HG02588 (cell line): Measurements from ENCODE around the gene BIN1.

Experiments used
- ATAC-seq: cut with Tn5 transposase; IDR thresholded peaks from one replicate; pipeline ENCODE4 v1.9.1; 2021; ENCODE audit warnings: mild to moderate bottlenecking, moderate library complexity; ENCODE audit not compliant: unreplicated experiment

BIN1 gene

DNA sequence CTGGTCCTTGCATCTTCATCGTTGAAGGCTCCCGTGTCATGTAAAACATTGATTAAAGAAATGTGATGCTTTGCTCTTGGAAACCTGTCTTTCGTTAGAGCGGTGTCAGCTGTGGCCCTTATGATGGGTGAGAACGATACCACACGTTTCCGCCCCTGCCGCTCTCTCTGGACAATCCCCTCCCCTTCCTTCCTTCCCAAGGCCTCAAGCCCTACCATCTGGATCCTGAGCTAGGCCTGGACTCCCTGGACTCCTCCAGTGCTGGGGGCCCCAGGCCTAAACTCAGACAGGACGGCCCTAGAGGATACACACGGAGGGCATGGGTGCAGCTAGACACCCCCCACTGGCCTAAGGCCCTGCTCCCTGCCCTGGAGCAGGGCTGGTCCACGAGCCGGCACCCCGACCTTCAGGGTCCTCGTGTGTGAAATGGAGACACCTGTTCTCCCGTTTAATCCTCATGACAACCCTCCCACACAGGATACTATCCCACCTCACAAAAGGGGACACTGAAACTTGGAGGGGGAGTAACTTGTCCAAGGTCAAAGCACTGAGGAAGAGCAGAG lies 13.2 kb downstream of the BIN1 start:
- ATAC-seq: no peak

DNA sequence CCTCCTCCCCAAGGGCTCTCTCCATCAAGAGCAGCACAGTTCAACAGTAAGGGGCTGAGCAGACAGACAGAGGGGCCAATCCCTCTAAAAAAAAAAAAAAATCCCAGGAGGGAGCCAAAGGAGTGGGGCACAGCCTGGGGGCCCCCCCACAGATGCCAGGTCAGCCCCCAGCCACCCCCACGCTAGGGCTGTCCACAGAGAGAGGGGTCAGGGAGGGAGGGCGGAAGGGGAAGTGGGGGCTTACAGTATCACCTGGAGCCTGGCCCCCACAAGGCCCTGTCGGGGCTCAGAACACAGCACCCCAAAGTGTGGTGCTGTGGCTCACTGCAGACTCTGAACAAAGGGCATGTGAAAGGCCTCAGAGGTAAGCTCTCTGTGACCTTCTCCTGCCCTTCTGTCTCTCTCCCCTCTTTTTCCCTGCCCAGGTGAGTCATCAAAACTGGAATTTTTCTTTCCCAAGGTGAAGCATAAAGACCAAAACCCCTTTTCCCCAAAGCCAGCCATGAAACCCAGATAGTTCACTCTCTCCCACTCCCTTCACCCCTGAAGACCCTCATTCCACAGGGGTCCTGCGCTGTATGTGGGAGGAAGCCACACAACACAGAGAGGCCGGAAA lies 13.9 kb downstream of the BIN1 start:
- ATAC-seq: no peak

DNA sequence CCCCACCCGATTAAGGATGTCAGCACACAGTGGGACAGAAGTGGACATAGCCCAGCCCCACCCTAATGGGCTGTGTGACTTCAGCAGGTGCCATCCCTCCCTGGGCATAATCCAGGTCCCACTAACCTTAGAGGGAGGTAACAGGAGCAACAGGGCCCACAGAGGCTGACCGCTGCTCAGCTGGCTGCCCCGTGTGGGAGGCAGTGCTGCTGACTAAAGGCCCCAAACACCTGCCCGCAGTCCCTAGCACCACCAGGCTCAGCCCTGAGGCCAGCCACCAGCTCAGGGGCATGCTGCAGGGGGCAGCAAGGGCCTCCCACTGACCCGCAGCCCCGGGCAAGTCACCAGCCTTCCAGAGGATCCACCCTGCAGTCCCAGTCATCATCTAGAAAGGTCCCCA lies 14.6 kb downstream of the BIN1 start:
- ATAC-seq: no peak

DNA sequence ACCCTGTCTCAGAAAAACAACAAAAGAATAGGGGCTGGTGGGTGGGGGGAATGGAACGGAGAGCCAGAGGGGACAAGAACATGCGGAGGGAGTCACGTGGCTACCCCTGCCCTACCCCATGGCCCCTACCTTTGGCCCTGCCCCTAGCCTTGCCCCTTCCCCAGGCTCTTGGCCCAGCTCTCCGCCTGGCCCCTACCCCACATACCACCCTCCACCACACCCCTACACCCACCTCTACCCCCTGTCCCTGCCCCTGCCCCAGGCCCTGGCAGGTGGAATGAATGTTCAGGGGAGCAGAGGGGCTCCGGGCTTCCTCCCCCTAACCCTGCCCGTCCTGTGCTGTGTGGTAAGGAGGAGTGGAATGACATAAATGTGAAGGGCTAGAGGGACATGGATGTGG lies 15.1 kb downstream of the BIN1 start:
- ATAC-seq: no peak

GRCh38 chr2:127091148-127091547 lies 15.8 kb downstream of the BIN1 start:
- no peak for ATAC-seq

DNA sequence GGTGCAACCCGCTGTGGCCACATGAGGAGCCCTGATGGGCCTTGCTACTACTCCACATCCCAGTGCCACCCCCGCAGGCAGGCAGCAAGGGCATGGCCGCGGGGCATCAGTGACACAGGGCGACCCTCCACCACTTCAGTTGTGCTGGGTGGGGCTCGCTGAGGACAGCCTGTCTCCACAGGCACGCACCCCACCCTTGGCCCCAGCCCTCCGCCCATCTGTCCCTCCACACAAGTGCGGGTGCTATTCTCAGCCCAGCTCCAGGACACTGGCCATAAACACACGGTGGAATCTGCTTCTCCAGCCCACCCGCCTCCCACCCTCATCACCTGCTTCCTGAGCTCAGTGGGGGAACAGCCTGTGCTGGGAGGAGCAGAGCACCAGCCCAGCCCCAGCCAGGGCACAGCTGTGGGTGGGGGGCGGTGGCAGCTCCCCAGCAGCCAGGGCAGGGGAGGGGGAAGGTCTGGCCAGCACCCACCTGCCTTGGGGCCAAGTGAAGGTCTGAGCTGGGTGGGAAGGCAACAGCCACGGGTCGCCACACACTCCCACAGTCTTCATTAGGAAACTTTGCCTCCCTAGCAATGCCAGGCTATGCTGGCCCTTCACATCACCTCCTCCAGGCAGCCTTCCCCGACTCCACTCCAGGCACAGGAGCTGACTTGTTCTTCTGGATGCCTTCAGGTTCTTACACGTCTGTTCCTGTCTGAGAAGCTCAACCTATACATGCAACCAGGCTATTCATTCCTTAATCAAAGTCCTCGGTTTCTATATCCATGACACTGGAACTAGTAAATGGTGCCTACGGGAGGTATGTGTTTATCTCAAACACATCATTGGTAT lies 16.5 kb downstream of the BIN1 start:
- ATAC-seq: no peak

DNA sequence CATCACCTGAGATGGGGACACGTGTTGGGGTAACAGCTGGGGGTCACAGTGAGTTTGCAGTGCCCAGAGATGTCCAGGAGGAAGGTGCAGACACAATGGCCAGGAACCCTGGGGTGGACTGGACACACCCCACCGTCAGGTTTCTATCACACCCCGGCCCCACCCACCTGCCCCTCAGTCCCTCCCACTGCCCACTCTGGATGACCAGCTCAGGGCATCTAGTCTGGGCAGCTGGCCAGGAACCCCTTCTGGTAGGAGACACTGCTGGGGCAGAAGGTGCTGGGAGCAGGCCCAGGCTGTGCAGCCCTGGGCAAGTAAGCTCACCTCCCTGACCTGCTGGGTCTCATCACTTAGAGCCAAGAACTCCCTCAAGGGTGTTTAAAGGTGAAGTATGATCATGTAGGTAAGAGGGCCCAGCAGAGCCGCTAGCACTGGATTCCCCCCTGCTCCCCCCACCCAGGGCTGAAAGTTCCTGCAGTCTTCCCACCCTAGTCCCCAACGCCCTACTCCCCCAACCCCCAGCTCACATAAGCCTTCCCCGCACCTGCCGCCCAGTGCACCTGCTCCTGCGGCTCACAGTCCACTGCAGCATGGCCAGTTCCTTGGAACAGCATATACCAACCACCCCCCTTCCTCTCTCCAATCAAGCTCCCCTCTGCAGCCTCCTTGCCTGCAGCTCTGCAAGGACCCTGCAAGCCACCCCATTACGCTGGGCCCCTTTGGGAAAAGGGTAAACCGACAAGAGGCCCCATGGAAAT lies 17.3 kb downstream of the BIN1 start:
- ATAC-seq: no peak

DNA sequence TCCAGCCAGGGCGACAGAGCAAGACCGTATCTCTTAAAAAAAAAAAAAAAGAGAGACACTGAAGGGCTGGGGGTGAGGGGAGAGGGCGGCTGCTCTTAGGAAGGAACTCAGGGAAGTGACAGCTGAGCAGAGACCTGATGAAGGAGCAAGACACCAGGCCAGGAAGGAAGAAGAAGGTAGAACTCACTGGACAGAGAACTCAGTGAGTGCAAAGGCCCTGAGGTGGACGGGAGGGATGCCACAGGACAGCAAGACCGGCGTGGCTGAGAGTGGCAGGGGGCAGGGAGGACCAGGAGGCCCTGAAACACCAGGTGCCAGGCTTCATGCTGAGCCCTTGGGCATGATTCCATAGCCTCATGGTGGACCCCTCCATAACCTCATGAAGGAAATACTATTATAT lies 18.2 kb downstream of the BIN1 start:
- ATAC-seq: no peak

DNA sequence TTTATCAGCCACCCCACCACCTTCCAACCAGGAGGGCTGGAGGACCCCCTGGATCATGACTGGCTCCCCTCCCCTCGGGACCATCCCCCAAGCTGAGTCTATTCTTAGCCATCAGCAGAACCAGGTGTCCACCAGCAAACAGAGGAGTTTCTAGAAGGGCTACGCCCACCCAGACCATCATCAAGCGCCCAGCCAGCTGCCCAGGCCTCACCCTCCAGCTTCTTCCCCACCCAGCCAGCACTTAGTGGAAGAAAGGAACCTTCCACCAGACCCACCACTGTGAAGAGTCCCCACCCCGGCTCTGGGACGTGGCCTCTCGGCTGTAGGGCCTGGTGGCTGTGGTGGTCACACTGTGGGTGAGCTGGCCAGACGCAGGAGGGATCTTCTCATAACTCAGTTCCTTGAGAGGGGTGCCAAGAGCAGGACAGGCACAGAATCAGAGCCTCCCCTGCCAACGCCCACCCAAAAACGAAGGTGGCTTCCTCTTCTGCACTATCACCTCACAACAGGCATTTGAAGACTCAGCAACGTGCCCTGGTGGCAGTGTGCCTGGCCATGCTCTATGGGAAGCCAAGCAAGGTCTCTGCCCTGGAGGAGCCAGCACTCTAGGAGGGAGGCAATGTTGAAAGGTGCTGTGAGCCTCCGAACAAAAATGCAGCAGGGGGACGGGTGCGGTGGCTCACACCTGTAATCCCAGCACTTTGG lies 19.0 kb downstream of the BIN1 start:
- no peak for ATAC-seq

GRCh38 chr2:127086990-127087790 lies 19.8 kb downstream of the BIN1 start:
- ATAC-seq: peak; percentile 73

GRCh38 chr2:127085317-127085681 lies 21.7 kb downstream of the BIN1 start:
- peak; percentile 37 for ATAC-seq

- no peak for ATAC-seq
These were observed 22.2 kb downstream of the BIN1 start for GRCh38 chr2:127084611-127085316.

- no peak for ATAC-seq
These were observed 23.0 kb downstream of the BIN1 start for GRCh38 chr2:127083819-127084503.

GRCh38 chr2:127082974-127083373 lies 24.0 kb downstream of the BIN1 start:
- no peak for ATAC-seq

- no peak for ATAC-seq
These were observed 24.9 kb downstream of the BIN1 start for GRCh38 chr2:127081826-127082633.

- peak; percentile 37 for ATAC-seq
These were observed 25.8 kb downstream of the BIN1 start for GRCh38 chr2:127080938-127081755.

GRCh38 chr2:127080226-127080937 lies 26.6 kb downstream of the BIN1 start:
- ATAC-seq: peak; percentile 17
